GM18498 (cell line): ENCODE measurements around the gene ZBTB42.

Source experiments
- ATAC-seq: cut with Tn5 transposase; IDR thresholded peaks from one replicate; pipeline ENCODE4 v1.9.1; 2021; ENCODE audit warnings: mild to moderate bottlenecking, moderate library complexity; ENCODE audit not compliant: unreplicated experiment

Gene ZBTB42

DNA sequence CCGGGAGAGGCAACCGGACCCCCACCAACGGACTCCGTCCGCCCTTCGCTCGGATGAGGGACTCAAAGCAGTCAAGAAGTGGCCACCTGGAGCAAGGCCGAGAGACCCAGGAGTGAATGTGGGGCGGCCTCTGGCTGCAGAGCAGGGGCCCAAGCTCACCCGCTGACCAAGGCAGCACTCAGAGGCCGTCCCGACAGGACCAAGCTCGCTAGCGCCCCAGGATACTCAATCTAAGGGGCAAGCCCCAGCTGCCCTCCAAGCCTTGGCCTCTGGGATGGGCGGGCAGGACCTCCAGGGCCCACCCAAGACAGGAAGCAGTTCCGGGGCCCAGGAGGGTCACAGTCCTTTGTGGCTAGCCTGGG is 6.3 kb upstream of the ZBTB42 start:
- ATAC-seq: peak; percentile 3

DNA sequence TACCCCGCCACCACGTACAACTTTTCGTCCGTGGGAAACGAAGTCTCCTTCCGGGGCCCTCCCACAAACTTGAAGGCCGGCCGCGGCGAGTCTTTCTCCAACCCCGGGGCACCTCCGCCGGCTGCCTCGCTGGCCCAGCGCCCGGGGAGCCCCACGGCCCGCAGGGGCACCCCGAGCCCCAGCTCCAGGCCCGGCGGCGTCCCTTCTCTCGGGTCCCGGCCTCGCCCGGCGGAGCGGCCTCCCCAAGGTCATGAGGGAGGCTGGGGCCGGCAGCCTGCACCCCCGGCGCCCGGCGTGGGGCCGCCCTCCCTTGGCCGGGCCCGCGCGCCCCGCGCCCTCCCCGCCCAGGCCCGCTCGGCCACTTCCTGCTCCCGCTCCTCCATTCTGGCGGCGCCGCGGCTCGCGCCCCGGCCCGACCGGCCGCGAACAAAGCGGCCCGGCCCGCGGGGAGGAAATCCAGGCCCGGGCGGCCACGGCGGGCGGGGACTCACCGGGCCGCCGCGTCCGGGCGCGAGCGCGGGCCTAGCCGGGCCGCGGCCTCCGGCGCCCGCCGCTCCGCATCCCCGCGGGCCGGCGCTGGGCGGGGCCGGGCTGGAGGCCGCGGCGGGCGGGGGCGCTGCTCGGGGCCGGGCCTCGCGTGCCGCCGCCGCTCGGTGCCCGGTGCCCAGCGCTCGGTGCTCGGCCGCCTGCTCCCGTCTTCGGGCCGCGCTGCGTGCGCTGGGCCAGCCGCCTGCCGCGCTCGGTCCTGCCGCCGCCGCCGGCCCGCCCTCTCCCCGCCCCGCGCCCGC is 5.7 kb upstream of the ZBTB42 start, which contains the start of gene AKT1:
TSS of gene AKT1 (minus strand) at position 756 of the 788 bp plus-strand sequence. CDS start 3,105 bp downstream, outside the sequence.
- peak; percentile 48 for ATAC-seq

DNA sequence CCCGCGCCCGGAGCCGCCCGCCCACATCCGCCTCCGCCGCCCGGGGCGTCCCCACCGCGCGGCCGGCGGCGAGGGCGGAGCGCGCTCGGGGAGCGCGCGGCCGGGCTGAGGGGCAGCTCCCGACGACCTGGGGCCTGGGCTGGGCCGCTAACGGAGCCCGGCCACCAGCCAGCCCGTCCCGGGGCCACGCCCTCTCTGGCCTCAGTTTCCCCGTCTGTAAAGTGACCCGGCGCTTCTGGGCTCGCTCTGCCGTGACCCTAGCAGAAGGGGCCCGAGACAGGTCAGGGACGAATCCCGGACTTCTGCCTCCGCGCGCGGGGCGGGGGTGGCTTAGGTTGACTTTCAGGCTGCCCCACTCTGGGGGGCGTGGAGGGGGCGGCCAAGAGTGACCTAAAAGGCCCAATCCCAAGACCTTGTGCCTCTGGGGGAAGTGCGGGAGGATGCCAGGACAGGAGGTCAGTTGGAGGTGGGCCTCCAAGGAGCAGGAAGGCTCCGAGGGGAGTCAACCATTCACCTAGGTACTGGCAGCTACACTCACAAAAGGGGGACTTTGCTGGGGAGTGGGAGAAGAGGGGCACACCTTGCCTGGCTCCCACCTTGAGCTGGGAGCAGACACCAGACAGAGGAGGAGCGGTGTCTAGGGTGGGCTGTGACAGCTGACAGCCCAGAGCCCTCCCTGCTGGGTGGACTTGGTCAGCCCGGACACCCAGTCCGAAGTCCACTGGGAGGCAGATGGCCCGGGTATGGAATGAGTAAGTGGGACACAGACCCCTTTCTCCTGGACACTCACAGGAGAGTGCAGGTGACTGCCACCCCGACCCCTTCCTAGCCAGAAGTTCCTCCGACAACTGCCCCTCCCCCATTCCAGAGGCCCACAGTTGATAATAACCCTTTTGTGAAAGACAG is 4.9 kb upstream of the ZBTB42 start:
- ATAC-seq: peak; percentile 57

DNA sequence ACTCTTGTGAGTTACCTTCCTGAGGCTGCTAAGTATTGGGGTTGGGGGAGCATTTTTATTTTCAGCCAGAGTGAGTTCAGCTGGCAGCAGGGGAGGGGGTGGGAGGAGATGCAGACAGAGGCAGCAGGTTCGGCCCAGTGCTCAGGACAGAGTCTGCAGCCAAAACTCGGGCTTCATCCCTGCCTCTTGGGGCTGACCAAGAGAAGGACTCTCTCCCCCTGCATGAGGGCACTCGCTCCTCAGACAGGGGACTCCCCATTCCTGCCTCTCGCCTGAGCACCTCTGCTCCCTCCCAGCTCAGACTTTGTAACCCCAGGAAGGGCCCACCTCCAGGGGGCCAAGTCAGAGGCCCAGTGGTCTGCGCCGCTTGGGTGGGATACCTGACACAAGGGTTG is 4.2 kb upstream of the ZBTB42 start:
- no peak for ATAC-seq

DNA sequence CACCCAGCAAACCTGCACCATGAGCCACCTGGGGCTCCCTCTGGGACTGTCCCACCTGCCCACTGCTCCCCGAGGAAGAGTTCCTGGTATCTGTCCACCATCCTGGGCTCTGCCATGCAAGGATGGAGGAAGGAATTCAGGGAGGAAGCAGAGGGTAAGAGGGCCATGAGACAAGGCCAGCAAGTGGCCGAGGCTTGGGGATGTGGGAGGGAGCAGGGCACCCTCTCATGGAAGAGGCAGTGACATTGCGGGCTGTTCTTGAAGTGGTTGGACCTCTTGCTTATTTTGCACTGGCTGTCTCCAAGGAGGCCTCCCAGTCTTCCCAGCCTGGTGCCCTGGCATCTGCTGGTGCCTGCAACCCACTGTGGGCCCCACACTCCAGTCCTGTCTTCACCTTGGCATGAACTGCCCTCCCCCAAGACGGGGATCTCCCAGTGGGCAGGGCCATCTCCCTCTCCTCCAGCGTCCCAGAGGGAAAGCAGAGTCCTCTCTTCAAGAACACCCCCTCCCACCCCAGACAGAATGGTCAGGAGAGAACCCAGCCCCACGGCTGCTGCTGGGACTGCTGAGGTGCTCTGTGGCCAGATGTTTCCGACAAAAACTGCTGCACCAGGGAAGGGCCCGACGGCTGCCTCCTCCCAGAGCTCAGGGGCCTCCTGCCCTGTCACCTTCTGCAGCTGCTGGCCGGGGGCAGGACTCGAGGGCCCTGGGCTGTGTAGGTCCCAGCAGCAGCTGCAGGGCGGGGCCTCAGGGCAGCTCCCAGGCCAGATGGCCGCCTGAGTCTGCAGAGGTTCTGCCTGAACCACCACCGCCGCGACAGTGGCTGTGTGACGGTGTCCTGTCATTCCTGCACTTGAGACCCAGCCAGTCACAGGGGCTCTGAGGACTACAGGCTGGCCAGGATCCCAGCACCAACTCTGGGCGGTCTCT is 3.5 kb upstream of the ZBTB42 start:
- no peak for ATAC-seq

DNA sequence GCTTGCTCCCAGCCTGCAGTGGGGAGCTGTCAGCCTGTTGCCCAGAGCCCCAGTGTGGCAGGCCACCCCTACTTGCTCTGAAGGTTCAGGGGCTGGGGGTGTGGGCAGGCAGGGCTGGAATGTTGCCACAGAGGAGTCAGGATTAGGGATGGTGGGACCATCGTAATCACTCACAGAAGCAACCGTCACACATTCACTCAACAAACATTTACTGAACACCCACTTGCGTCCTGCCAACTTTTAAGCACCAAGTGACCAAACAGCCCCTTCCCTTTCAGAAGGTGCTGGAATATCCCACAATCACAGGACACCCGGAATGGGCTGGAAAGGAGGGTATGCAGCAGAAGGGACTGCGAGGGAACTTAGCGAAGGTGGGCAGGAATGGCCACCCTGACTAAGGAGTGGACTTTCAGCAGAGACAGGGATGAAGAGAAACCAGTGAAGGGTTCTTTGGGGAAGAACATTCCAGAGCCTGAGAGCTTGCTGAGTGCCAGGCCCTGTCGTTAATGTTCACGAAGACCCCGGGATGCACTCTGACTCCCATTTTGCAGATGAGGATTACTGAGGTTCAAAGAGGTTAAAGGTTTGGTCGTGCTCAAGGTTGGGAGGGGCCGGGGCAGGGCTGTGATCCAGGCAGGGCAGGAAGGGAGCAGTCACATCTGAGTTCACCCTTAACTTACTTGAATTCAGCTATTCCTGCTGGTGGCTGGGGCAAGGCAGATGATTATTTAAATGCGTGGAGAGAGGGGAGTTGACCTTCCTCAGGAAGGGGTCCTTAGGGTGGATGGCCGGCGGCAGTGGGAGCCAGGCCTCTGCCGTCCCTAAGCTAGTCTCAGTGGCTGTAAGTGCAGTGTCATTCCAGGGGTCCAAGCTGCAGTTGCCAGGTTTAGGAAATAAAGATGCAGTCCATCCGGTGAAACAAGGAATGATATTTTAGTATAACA is 2.3 kb upstream of the ZBTB42 start:
- no peak for ATAC-seq

DNA sequence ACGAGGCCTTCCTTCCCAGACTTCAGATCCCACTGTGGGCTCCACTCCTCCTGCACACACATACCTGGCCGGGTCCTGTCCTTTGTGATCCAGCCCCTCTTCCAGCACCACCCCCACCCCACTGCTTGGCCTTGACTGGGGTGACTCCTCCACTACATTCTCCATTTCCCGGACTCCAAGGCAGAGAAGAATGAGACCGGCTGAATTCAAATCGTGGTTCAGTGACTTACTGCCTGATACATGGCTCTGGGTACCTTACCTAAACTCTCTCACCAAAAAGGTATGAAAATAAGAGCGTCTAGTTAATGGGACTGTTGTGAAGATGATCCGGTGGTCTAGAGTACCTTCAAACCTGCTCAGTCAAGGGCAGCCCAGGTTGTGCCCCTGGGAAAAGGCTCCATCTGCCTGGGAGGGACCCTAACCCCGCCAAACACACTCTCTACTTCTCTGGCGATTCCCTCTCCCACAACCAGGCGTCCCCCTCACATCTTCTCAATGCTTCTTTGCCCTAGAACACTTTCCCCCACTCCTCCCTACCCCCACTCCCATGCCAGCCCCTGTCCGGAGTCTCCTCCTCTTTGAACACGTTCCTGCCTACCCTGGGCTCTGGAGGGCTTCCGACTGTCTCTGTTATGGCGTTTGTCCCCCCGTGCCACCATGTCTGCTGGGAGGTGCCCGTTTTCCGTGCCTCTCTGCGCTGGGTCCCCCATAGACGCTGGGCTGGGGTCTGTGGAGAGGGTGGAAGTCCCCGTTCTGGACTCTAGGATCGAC is 1.5 kb upstream of the ZBTB42 start:
- ATAC-seq: no peak

DNA sequence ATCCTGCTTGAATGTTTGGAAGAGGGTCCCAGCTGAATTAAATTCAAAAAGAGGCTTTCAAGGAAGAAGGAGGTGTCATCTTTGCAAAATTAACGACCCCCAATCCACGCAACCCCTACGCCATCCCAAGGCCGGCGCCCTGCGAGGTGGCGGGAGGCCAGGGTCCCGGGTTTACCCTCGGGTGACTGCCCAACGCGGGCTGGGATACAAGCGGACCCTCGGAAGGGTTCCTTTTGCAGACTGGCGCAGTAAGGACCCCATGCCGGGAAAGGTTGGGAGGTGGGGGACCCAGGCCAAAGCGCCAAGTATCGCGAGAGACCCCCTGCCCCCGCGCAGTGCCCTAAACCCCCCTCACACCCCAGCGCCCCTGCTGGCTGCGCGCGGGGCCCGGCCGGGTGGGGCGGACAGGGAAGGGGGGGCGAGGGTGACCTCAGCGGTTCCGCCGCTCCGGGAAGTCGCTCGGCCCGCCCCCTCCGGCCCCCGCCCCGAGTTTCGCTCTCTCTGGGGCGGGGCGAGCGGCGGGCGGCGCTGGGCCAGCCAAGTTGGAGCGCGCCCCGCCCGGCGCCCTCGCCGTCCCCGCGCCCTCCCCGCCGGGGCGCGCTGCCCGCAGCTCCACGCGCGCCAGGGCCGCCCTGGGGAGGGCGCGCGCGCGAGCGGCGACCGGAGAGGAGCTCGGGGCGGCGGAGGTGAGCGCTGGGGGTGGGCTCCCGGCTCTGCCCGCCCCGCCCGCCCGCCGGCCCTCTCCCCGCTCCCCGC is 708 bp upstream of the ZBTB42 start:
- ATAC-seq: peak; percentile 65

DNA sequence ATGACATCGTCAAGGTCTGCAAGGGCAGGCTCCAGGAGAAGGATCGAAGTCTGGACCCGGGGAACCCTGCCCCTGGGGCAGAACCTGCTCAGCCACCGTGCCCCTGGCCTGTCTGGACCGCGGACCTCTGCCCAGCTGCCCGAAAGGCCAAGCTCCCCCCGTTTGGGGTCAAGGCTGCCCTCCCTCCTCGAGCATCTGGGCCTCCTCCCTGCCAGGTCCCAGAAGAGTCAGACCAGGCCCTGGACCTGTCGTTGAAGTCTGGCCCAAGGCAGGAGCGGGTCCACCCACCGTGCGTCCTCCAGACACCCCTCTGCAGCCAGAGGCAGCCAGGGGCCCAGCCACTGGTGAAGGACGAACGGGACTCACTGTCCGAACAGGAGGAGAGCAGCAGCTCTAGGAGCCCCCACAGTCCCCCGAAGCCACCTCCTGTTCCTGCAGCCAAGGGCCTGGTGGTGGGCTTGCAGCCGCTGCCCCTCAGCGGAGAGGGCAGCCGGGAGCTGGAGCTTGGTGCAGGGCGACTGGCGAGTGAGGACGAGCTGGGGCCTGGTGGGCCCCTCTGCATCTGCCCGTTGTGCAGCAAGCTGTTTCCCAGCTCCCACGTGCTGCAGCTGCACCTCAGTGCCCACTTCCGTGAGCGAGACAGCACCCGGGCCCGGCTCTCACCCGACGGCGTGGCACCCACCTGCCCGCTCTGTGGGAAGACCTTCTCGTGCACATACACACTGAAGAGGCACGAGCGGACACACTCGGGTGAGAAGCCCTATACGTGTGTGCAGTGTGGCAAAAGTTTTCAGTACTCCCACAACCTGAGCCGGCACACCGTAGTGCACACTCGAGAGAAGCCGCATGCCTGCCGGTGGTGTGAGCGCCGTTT is 856 bp downstream of the ZBTB42 start:
- ATAC-seq: no peak

DNA sequence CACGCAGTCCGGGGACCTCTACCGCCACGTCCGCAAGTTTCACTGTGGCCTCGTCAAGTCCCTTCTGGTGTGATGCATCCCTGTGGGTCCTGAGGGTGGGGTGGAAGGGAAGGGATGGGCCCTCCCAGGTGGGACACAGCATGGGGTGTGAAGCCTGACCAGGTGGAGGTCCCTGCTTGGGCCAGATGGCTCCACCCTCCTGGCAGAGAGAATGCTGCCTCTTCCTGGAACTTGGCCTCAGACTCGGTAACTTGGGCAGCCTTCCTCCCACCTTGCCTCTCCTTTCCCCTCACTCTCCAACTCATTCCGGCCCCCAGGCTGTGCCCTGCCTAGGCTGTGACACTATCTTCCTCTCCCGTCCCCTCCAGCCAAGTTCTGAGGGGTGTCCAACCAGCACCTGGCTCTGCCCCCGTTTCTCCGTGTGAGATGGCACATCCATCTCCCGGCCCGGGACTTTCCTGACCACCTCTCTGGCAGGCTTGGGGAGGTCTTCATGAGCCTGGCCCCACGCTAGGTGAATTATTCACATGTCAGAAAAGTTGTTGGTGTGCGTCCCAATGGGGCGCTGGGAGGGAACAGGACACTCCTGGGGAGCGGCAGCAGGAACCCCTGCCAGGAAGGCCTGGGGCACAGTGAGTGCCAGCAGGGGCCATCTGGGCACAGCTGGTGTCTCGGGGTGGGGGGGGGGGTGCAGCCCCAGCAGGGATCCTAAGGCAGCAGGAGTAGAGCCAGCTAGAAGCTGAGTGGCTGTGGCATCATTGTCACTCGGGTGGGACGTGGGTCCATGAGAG is 1.7 kb downstream of the ZBTB42 start:
- ATAC-seq: no peak

DNA sequence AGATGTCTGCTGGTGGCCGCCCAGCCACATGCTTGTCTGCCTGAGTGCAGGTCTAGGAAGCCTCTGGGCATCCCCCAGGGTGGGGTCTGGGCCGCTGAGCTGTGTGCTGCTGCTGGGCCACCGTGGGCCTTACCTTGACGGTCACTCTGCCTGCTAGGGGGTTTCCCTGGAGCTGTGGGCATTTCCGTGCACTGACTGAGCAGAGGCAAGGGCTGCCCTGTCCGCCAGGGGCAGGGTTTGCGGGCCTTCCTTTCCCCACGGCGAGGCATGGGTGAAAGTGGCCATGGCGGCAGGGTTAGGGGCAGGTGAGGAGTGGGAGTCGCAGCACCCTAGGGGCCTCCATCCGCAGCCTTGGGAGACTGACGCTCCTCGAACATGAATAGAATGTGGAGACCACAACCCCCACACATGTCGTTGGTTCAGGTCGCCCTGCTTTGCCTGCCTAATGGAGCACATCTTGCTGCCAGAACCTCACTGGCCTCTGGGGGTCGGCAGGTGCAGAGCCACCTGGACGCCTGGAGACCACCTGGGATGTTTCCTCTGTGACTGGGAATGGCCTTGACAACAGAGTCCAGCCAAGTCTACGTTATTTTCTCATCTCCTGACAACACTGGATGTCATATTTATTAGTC is 2.5 kb downstream of the ZBTB42 start:
- ATAC-seq: no peak

DNA sequence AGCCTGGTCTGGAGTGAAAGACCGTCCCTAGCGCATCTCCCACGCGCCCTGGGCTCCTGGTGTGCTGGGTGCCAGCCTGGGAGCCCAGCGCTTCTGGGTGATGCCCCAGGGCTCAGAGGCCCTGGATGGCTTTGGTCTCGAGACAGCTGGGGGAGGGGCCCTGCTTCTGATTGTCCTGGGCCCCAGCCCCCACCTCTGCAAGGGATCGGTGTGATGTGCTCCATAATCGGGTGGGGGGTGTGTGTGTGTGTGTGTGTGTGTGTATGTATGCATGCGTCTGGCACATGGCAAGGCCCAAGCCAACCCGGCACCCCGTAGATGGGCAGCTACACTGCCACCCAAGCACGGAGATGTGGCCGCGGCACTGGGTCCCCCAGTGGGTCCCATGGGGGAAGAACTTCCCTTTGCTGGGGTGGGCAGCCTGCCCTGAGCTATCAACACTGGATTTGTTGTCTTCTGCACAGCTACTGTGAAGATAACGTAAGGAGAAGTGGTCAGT is 3.1 kb downstream of the ZBTB42 start:
- ATAC-seq: no peak

DNA sequence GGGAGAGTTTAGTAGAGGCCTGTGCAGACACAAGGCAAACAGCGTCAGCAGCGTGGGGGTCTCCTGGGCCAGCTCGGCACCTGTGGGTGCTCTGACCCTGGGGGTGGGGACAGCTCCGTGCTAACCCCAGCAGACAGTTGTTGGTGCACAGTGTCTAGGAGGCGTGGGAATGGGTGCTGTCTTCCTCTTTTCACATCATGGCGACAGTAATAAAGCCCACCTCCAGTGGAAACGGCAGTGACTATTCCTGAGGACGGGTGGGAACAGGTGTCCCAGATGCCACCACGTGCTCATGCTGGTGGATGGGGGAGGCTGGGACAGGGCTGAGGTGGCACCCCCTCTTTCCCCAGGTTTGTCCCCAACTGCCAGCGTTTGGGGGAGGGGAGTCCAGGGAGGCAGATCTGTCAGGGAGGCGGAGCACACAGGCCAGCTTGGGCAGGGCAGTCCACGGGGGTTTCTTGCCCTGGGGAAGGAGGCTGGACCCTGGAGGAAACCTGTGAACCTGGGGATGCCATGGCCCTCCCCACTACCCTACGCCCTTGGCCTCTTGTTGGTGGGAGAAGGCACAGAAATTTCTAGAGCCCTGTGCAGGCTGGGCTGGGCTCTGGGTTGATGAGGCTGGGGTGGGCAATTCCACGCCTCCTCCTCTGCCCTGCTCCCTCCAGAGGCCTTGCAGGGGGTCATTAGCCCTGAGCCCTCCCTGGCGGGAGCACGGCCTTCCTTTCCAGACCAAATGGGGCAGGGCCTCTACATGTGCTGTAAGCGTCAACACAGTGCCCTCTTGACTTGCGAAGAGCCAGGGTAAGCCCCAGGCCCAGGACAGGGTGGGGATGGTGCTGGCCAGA is 3.8 kb downstream of the ZBTB42 start:
- no peak for ATAC-seq

DNA sequence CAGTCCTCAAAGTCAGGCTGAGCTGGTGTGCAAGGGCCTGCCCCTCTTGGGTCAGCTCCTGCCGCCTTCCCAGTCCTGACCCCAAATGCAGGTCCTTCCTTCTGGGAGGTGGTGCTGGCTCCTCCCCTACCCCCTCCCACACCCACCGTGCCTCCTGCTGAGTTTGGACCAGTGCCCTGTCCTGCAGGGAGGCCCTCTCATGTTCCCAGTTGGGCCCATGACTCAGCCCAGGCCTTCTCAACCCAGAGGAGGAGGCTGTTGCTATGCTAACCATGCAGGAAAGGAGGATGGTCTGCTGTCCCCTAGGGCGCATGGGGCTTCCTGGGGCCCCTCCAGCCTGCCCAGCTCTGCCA is 4.4 kb downstream of the ZBTB42 start:
- no peak for ATAC-seq

DNA sequence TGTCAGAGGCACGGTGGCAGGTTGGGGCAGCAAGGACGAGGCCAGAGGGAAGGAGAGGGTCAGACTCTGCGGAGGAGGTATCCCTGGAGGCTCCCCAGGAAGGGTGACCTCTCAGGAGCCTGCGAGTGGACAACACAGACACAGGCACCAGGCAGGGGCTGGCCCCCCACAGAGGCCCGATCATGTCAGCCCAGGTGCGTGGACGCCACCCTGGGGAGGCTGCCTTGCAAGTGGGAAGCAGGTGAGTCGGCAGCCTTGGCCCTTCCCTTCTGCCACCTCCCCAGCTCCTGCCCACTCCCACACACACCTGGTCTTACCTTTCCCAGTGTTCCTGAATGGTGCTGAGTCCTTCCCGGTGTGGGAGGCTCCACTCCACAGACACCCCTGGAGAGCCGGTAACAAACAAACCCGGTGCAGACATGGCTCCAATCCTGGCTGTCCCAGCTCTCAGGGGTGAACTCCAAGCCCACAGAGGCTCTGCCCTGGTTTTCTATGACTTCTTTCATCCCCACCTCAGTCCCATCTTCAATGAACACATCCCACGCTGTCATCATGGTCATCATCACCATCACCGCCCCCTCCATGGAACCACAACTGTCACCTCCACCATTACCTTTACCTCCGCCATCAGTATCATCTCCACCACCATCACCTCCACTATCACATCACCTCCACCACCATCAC is 5.2 kb downstream of the ZBTB42 start:
- ATAC-seq: no peak
